Measurements from ENCODE around the gene NTM.

DNA sequence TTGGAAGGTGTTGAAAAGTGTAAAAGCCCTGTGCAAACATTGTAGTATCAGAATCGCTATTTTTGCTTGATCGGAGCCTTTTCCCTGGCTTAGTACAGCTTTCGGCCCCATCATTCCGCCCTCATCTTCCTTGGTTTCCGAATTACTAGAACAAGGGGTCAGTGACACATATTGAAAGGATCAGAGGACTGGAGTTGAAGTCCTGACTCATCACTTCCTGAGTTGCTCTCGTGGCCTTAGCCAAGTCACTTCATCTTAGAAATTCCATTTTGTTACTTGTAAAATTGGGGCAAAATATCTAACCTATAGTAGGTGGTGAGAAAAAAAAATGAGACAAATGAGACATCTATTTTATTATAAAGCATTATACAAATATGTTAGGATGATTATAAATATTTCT, 375.0 kb downstream of the NTM start:
- TF ChIP-seq, protein P1, sequence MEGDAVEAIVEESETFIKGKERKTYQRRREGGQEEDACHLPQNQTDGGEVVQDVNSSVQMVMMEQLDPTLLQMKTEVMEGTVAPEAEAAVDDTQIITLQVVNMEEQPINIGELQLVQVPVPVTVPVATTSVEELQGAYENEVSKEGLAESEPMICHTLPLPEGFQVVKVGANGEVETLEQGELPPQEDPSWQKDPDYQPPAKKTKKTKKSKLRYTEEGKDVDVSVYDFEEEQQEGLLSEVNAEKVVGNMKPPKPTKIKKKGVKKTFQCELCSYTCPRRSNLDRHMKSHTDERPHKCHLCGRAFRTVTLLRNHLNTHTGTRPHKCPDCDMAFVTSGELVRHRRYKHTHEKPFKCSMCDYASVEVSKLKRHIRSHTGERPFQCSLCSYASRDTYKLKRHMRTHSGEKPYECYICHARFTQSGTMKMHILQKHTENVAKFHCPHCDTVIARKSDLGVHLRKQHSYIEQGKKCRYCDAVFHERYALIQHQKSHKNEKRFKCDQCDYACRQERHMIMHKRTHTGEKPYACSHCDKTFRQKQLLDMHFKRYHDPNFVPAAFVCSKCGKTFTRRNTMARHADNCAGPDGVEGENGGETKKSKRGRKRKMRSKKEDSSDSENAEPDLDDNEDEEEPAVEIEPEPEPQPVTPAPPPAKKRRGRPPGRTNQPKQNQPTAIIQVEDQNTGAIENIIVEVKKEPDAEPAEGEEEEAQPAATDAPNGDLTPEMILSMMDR (IDR thresholded peaks at IDR 0.05) = no peak
- no peak for TF ChIP-seq POLR2A (IDR thresholded peaks at IDR 0.05)

Data from Peyer's patch (tissue), 4 donors.